ENCODE results near the gene DUOX2. TPM values are rescaled to one million over a fixed set of nuclear protein-coding genes. Genes with fewer than 3 reads are reported as not detected.
"Not testable (repeated sequence)": the region's sequence is repeated elsewhere in the genome, so short reads cannot be mapped to it uniquely, and the experiment has no call there.

Gene DUOX2
- total RNA-seq, 1 donor from 2014 or later, result not detected

GRCh38 chr15:45105586-45105985 lies 8.4 kb downstream of the DUOX2 start:
- H3K9me3 Mint-ChIP-seq (ENCODE audit: unreplicated experiment), result no peaks in the 10 kb centered on the region
- peaks cover 30% of the 10 kb centered on the region for H3K27me3 Mint-ChIP-seq (ENCODE audit: unreplicated experiment)
- H3K4me1 Mint-ChIP-seq (ENCODE audit: unreplicated experiment), result no peaks in the 10 kb centered on the region
- H3K27ac Mint-ChIP-seq (ENCODE audit: unreplicated experiment), result no peak overlapping the region
- no peak overlapping the region for H3K4me3 Mint-ChIP-seq (ENCODE audit: unreplicated experiment)
- no peaks in the 10 kb centered on the region for H3K36me3 Mint-ChIP-seq (ENCODE audit: unreplicated experiment)
- no peak for DNase-seq (ENCODE audit: extremely low spot score, unreplicated experiment)
- TF ChIP-seq CTCF (IDR thresholded peaks at IDR 0.05), result no peak

- H3K4me1 Mint-ChIP-seq (ENCODE audit: unreplicated experiment); DNase-seq (ENCODE audit: extremely low spot score, unreplicated experiment); H3K9me3 Mint-ChIP-seq (ENCODE audit: unreplicated experiment); H3K4me3 Mint-ChIP-seq (ENCODE audit: unreplicated experiment); H3K36me3 Mint-ChIP-seq (ENCODE audit: unreplicated experiment); H3K27ac Mint-ChIP-seq (ENCODE audit: unreplicated experiment): not testable (repeated sequence)
- H3K27me3 Mint-ChIP-seq (ENCODE audit: unreplicated experiment), result peaks cover 18% of the 10 kb centered on the region
Observed at GRCh38 chr15:45104170-45104569, 9.8 kb downstream of the DUOX2 start.

GRCh38 chr15:45102226-45102625 lies 11.7 kb downstream of the DUOX2 start:
- no peaks in the 10 kb centered on the region for H3K9me3 Mint-ChIP-seq (ENCODE audit: unreplicated experiment)
- no peaks in the 10 kb centered on the region for H3K36me3 Mint-ChIP-seq (ENCODE audit: unreplicated experiment)
- TF ChIP-seq CTCF (IDR thresholded peaks at IDR 0.05), result no peak
- H3K27me3 Mint-ChIP-seq (ENCODE audit: unreplicated experiment), result peaks cover 18% of the 10 kb centered on the region
- no peak overlapping the region for H3K27ac Mint-ChIP-seq (ENCODE audit: unreplicated experiment)
- no peaks in the 10 kb centered on the region for H3K4me1 Mint-ChIP-seq (ENCODE audit: unreplicated experiment)
- no peak overlapping the region for H3K4me3 Mint-ChIP-seq (ENCODE audit: unreplicated experiment)
- DNase-seq (ENCODE audit: extremely low spot score, unreplicated experiment), result no peak

GRCh38 chr15:45101749-45102148 lies 12.2 kb downstream of the DUOX2 start:
- DNase-seq (ENCODE audit: extremely low spot score, unreplicated experiment), result no peak
- Mint-ChIP-seq H3K36me3 (ENCODE audit: unreplicated experiment) (no peaks in the 10 kb centered on the region), H3K27ac (ENCODE audit: unreplicated experiment) (no peak overlapping the region), H3K4me1 (ENCODE audit: unreplicated experiment) (no peaks in the 10 kb centered on the region), H3K9me3 (ENCODE audit: unreplicated experiment) (no peaks in the 10 kb centered on the region), H3K4me3 (ENCODE audit: unreplicated experiment) (no peak overlapping the region), H3K27me3 (ENCODE audit: unreplicated experiment) (peaks cover 19% of the 10 kb centered on the region)
- no peak for TF ChIP-seq CTCF (IDR thresholded peaks at IDR 0.05)

GRCh38 chr15:45100884-45101625 lies 12.9 kb downstream of the DUOX2 start:
- Mint-ChIP-seq H3K4me1 (ENCODE audit: unreplicated experiment) (no peaks in the 10 kb centered on the region), H3K27me3 (ENCODE audit: unreplicated experiment) (peaks cover 21% of the 10 kb centered on the region), H3K4me3 (ENCODE audit: unreplicated experiment) (no peak overlapping the region), H3K27ac (ENCODE audit: unreplicated experiment) (no peak overlapping the region), H3K9me3 (ENCODE audit: unreplicated experiment) (no peaks in the 10 kb centered on the region), H3K36me3 (ENCODE audit: unreplicated experiment) (no peaks in the 10 kb centered on the region)
- DNase-seq (ENCODE audit: extremely low spot score, unreplicated experiment), result no peak
- no peak for TF ChIP-seq CTCF (IDR thresholded peaks at IDR 0.05)

Measured in osteocyte (in vitro differentiated cells).